ENCODE measurements around the gene OR9I1. TPM values are rescaled to one million over a fixed set of nuclear protein-coding genes. Genes with fewer than 3 reads are reported as not detected.

Gene OR9I1
- total and polyA plus RNA-seq, 4 donors, result not detected

DNA sequence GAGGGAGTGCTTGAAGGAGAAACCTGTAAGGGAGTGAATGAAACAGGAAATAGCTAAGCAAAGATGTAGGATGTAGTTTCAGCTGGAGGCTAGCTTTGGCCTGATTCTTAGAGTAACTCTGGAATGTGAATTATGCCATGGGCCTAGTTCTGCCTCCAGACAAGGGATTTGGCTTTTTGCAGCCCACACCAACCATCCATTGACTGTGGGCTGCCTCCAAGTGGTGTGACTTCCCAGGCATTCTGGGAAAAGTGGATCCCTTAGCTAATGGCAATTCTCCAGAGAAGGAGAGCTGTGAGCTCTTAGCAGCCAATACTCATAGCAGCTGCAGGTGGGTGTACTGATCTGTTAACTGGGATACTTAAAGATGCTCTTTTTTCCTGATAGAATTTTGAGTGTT is 2.0 kb upstream of the OR9I1 start:
- Histone ChIP-seq H3K36me3 (ENCODE audit: control insufficient read depth in 1 of 2, insufficient read depth in 2 of 2, low read length in 1 of 2) (no peaks in the 10 kb centered on the region), H3K9me3 (ENCODE audit: control insufficient read depth, low read length) (no peaks in the 10 kb centered on the region), H3K4me3 (ENCODE audit: low read length in 2 of 2) (no peak overlapping the region), H3K4me1 (ENCODE audit: control insufficient read depth in 1 of 2, insufficient read depth in 2 of 2, low read length in 2 of 2) (no peaks in the 10 kb centered on the region), H3K27ac (ENCODE audit: low read depth in 1 of 2, low read length in 2 of 2) (no peak overlapping the region), H3K27me3 (ENCODE audit: control insufficient read depth in 1 of 2, insufficient read depth in 2 of 2, low read length in 1 of 2) (peaks cover 0 to 1% of the 10 kb centered on the region in 2 donors)
- ATAC-seq (ENCODE audit: low FRiP score) (no peak), DNase-seq (no peak)
- intact Hi-C loops (cut with DNase I), result no loop called here

DNA sequence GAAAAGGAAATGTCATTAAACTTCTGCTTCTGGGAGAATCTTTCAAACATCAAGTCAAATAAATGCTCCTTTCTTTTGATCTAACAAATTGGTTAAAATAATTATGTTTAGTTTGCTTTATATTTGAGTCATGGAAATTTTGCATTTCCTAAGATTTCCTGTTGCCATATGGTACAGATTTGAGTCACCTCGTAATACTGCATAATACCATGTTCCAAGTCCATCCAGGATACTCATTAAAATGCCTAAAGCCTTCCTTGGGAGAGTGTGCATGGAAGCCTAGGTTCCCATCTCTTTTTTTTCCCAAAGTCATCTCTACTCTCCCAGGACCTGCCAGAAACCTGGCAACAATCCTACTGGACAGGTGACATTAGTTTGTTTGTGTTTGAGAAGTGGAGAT is 4.2 kb downstream of the OR9I1 start:
- ATAC-seq (ENCODE audit: low FRiP score) (no peak), DNase-seq (no peak)
- peaks cover under 1% of the 10 kb centered on the region for H3K9me3 ChIP-seq (ENCODE audit: control insufficient read depth, low read length)
- 61 to 62% methylated on average over 1 of the region's 1 CpG for WGBS, 2 donors
- H3K36me3 ChIP-seq (ENCODE audit: control insufficient read depth in 1 of 2, insufficient read depth in 2 of 2, low read length in 1 of 2), result no peaks in the 10 kb centered on the region
- no peak overlapping the region for H3K4me3 ChIP-seq (ENCODE audit: low read length in 2 of 2)
- intact Hi-C loops (cut with DNase I), result no loop called here
- no peak overlapping the region for H3K27ac ChIP-seq (ENCODE audit: low read depth in 1 of 2, low read length in 2 of 2)
- H3K4me1 ChIP-seq (ENCODE audit: control insufficient read depth in 1 of 2, insufficient read depth in 2 of 2, low read length in 2 of 2), result no peaks in the 10 kb centered on the region
- no peaks in the 10 kb centered on the region for H3K27me3 ChIP-seq (ENCODE audit: control insufficient read depth in 1 of 2, insufficient read depth in 2 of 2, low read length in 1 of 2)

- no peaks in the 10 kb centered on the region for H3K36me3 ChIP-seq (ENCODE audit: control insufficient read depth in 1 of 2, insufficient read depth in 2 of 2, low read length in 1 of 2)
- H3K4me3 ChIP-seq (ENCODE audit: low read length in 2 of 2), result no peak overlapping the region
- intact Hi-C loops (cut with DNase I), result no loop called here
- H3K9me3 ChIP-seq (ENCODE audit: control insufficient read depth, low read length), result no peaks in the 10 kb centered on the region
- no peaks in the 10 kb centered on the region for H3K4me1 ChIP-seq (ENCODE audit: control insufficient read depth in 1 of 2, insufficient read depth in 2 of 2, low read length in 2 of 2)
- H3K27me3 ChIP-seq (ENCODE audit: control insufficient read depth in 1 of 2, insufficient read depth in 2 of 2, low read length in 1 of 2), result no peaks in the 10 kb centered on the region
- H3K27ac ChIP-seq (ENCODE audit: low read depth in 1 of 2, low read length in 2 of 2), result no peak overlapping the region
- DNase-seq (no peak), ATAC-seq (ENCODE audit: low FRiP score) (no peak)
- 45 to 50% methylated on average over 2 of the region's 2 CpGs for WGBS, 2 donors
These were observed 27.9 kb downstream of the OR9I1 start for GRCh38 chr11:58097437-58097836.

DNA sequence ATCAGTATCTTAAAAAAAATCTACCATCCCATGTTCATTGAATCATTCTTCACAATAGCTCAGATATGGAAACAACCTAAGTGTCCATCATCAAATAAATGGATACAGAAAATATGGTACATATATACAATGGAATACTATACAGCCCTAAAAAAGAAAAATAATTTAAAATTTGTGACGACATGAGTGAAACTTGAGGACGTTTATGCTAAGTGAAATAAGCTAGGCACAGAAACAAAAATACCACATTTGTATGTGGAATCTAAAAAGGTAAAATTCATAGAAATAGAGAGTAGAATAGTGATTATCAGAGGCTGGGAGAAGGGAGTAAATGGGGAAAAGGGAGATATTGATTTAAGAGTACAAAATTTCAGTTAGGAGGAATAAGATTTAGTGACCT is 38.8 kb downstream of the OR9I1 start:
- Histone ChIP-seq H3K36me3 (ENCODE audit: control insufficient read depth in 1 of 2, insufficient read depth in 2 of 2, low read length in 1 of 2) (no peaks in the 10 kb centered on the region), H3K9me3 (ENCODE audit: control insufficient read depth, low read length) (no peaks in the 10 kb centered on the region), H3K4me1 (ENCODE audit: control insufficient read depth in 1 of 2, insufficient read depth in 2 of 2, low read length in 2 of 2) (no peaks in the 10 kb centered on the region), H3K27ac (ENCODE audit: low read depth in 1 of 2, low read length in 2 of 2) (no peak overlapping the region), H3K27me3 (ENCODE audit: control insufficient read depth in 1 of 2, insufficient read depth in 2 of 2, low read length in 1 of 2) (no peaks in the 10 kb centered on the region), H3K4me3 (ENCODE audit: low read length in 2 of 2) (no peak overlapping the region)
- intact Hi-C loops (cut with DNase I), result no loop called here
- 50 to 54% methylated on average over 2 of the region's 2 CpGs for WGBS, 2 donors
- DNase-seq (no peak), ATAC-seq (ENCODE audit: low FRiP score) (no peak)

DNA sequence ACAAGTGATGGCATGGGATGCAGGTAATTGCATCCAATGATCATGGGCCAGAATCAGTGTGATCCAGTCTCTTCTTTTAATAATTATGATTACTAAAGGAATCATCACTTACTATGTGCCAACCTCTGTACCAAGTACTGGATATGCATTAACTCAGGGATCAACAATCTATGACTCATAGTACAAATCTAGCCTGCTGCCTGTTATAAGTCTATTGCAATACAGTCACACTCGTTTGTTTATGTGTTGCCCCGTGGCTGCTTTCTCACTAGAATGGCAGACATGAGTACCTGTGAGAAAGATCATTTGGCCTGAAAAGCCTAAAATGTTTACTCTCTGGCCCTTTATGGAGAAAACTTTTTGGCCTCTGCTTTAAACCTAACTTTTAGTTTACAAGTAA is 49.5 kb downstream of the OR9I1 start:
- H3K4me1 ChIP-seq (ENCODE audit: control insufficient read depth in 1 of 2, insufficient read depth in 2 of 2, low read length in 2 of 2), result no peaks in the 10 kb centered on the region
- no peaks in the 10 kb centered on the region for H3K36me3 ChIP-seq (ENCODE audit: control insufficient read depth in 1 of 2, insufficient read depth in 2 of 2, low read length in 1 of 2)
- H3K27ac ChIP-seq (ENCODE audit: low read depth in 1 of 2, low read length in 2 of 2), result no peak overlapping the region
- DNase-seq (no peak), ATAC-seq (ENCODE audit: low FRiP score) (no peak)
- no peaks in the 10 kb centered on the region for H3K27me3 ChIP-seq (ENCODE audit: control insufficient read depth in 1 of 2, insufficient read depth in 2 of 2, low read length in 1 of 2)
- H3K4me3 ChIP-seq (ENCODE audit: low read length in 2 of 2), result no peak overlapping the region
- no peaks in the 10 kb centered on the region for H3K9me3 ChIP-seq (ENCODE audit: control insufficient read depth, low read length)
- WGBS, 2 donors, result 30% methylated on average over 2 of the region's 2 CpGs
- intact Hi-C loops (cut with DNase I), result no loop called here

- 95 to 97% methylated on average over 1 of the region's 1 CpG for WGBS, 2 donors
- no peaks in the 10 kb centered on the region for H3K4me1 ChIP-seq (ENCODE audit: control insufficient read depth in 1 of 2, insufficient read depth in 2 of 2, low read length in 2 of 2)
- H3K27ac ChIP-seq (ENCODE audit: low read depth in 1 of 2, low read length in 2 of 2), result no peak overlapping the region
- no peaks in the 10 kb centered on the region for H3K27me3 ChIP-seq (ENCODE audit: control insufficient read depth in 1 of 2, insufficient read depth in 2 of 2, low read length in 1 of 2)
- DNase-seq (no peak), ATAC-seq (ENCODE audit: low FRiP score) (no peak)
- no peaks in the 10 kb centered on the region for H3K9me3 ChIP-seq (ENCODE audit: control insufficient read depth, low read length)
- H3K36me3 ChIP-seq (ENCODE audit: control insufficient read depth in 1 of 2, insufficient read depth in 2 of 2, low read length in 1 of 2), result no peaks in the 10 kb centered on the region
- intact Hi-C loops (cut with DNase I), result no loop called here
- no peak overlapping the region for H3K4me3 ChIP-seq (ENCODE audit: low read length in 2 of 2)
These were observed 54.7 kb downstream of the OR9I1 start for GRCh38 chr11:58070585-58070984.

DNA sequence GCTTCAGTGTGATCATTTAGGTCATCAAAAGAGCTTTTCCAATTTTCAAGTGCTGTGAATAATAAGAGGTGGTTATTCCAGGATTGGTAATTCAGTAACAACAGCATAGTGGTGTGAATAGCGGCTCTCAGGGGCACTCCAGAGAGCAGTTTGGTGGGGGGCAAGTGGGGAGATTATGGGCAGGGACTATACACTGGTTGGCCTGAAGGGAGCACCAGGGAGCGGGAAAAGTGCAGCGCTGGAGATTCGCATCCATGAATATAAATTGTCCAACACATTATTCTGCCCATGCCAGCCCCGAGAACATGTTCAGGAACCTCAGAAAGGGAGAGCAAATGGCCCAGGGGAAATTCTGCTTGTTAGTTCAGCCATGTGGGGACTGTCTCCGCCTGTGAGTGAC is 56.7 kb downstream of the OR9I1 start:
- Histone ChIP-seq H3K9me3 (ENCODE audit: control insufficient read depth, low read length) (no peaks in the 10 kb centered on the region), H3K36me3 (ENCODE audit: control insufficient read depth in 1 of 2, insufficient read depth in 2 of 2, low read length in 1 of 2) (no peaks in the 10 kb centered on the region), H3K27me3 (ENCODE audit: control insufficient read depth in 1 of 2, insufficient read depth in 2 of 2, low read length in 1 of 2) (no peaks in the 10 kb centered on the region), H3K27ac (ENCODE audit: low read depth in 1 of 2, low read length in 2 of 2) (no peak overlapping the region), H3K4me3 (ENCODE audit: low read length in 2 of 2) (no peak overlapping the region), H3K4me1 (ENCODE audit: control insufficient read depth in 1 of 2, insufficient read depth in 2 of 2, low read length in 2 of 2) (no peaks in the 10 kb centered on the region)
- intact Hi-C loops (cut with DNase I), result no loop called here
- WGBS, 2 donors, result 85 to 92% methylated on average over 6 of the region's 6 CpGs
- no peak for DNase-seq
- no peak for ATAC-seq (ENCODE audit: low FRiP score)

DNA sequence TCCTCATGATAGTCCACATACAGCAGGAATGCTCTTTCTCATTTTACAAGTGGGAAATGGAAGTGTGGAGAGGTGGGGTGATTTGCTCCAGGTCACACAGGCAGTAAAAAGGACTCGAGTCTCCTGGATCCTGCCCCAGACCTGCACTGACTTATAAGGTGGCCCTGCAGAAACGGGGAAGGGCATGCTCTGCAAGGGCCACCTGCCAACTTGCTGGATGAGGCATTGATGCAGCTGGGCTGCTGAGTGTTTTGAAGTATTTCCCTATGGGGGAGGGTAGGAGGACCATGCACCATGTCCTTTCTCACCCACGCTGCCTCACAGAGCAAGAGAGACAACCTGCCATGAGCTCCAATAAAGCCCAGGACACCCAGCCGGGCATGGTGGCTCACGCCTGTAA is 57.6 kb downstream of the OR9I1 start:
- H3K4me1 ChIP-seq (ENCODE audit: control insufficient read depth in 1 of 2, insufficient read depth in 2 of 2, low read length in 2 of 2), result no peaks in the 10 kb centered on the region
- no peak overlapping the region for H3K27ac ChIP-seq (ENCODE audit: low read depth in 1 of 2, low read length in 2 of 2)
- H3K9me3 ChIP-seq (ENCODE audit: control insufficient read depth, low read length), result no peaks in the 10 kb centered on the region
- no peaks in the 10 kb centered on the region for H3K36me3 ChIP-seq (ENCODE audit: control insufficient read depth in 1 of 2, insufficient read depth in 2 of 2, low read length in 1 of 2)
- H3K27me3 ChIP-seq (ENCODE audit: control insufficient read depth in 1 of 2, insufficient read depth in 2 of 2, low read length in 1 of 2), result no peaks in the 10 kb centered on the region
- WGBS, 2 donors, result 62 to 68% methylated on average over 5 of the region's 5 CpGs
- no peak for DNase-seq
- no peak overlapping the region for H3K4me3 ChIP-seq (ENCODE audit: low read length in 2 of 2)
- ATAC-seq (ENCODE audit: low FRiP score), result no peak
- intact Hi-C loops (cut with DNase I), result no loop called here
